ENCODE measurements around the gene ARID1B.

The ARID1B gene

GRCh38 chr6:157017861-157018260 is 240.7 kb downstream of the ARID1B start:
- TF ChIP-seq ZFX (IDR thresholded peaks at IDR 0.05) (no peak), CTCF (conservative IDR thresholded peaks at IDR 0.05) (no peak)
- no peak overlapping the region for H3K27ac ChIP-seq

GRCh38 chr6:157019115-157019641 is 242.0 kb downstream of the ARID1B start:
- no peak overlapping the region for H3K27ac ChIP-seq
- no peak for TF ChIP-seq CTCF (conservative IDR thresholded peaks at IDR 0.05)
- no peak for TF ChIP-seq ZFX (IDR thresholded peaks at IDR 0.05)

GRCh38 chr6:157019733-157020132 is 242.6 kb downstream of the ARID1B start:
- TF ChIP-seq ZFX (IDR thresholded peaks at IDR 0.05) (no peak), CTCF (conservative IDR thresholded peaks at IDR 0.05) (no peak)
- no peak overlapping the region for H3K27ac ChIP-seq

- H3K27ac ChIP-seq = peak overlapping the region; percentile 93; the same call in 1 of the 2 replicates
- TF ChIP-seq CTCF (conservative IDR thresholded peaks at IDR 0.05) (no peak), ZFX (IDR thresholded peaks at IDR 0.05) (no peak)
Measured at GRCh38 chr6:157020398-157020797, 243.2 kb downstream of the ARID1B start.

GRCh38 chr6:157020881-157021343 is 243.7 kb downstream of the ARID1B start:
- no peak for TF ChIP-seq CTCF (conservative IDR thresholded peaks at IDR 0.05)
- no peak for TF ChIP-seq ZFX (IDR thresholded peaks at IDR 0.05)
- H3K27ac ChIP-seq = peak overlapping the region; percentile 93

GRCh38 chr6:157021344-157021992 is 244.3 kb downstream of the ARID1B start:
- peak overlapping the region; percentile 93 for H3K27ac ChIP-seq
- TF ChIP-seq CTCF (conservative IDR thresholded peaks at IDR 0.05) (peak; percentile 62), ZFX (IDR thresholded peaks at IDR 0.05) (peak; percentile 67)

- TF ChIP-seq ZFX (IDR thresholded peaks at IDR 0.05) (no peak), CTCF (conservative IDR thresholded peaks at IDR 0.05) (no peak)
Measured at GRCh38 chr6:157021993-157022740, 245.0 kb downstream of the ARID1B start.

More at GRCh38 chr6:157021993-157022740, 245.0 kb downstream of the ARID1B start:
- H3K27ac ChIP-seq = peak overlapping the region; percentile 93
